H9 (cell line): ENCODE measurements around the gene ABI3. TPM values are rescaled to one million over a fixed set of nuclear protein-coding genes. Genes with fewer than 3 reads are reported as not detected.

ENCODE experiments used
- DNase-seq: peaks from one replicate; pipeline ENCODE4 v3.0.0-alpha.2; 2017
- H2AFZ ChIP-seq: one replicate; pipeline ENCODE4 v1.6.1; 2013; ENCODE audit warnings: mild to moderate bottlenecking, low read length, control low read depth, moderate library complexity
- H2AK5ac ChIP-seq: 2 replicates; pipeline ENCODE4 v1.6.1; 2013; ENCODE audit warnings: low read length, control low read depth, mixed read lengths; ENCODE audit not compliant: insufficient read length
- H2BK120ac ChIP-seq: one replicate; pipeline ENCODE4 v1.6.1; 2013; ENCODE audit warnings: low read depth, mild to moderate bottlenecking, low read length, control low read depth, inconsistent platforms; ENCODE audit not compliant: poor library complexity, severe bottlenecking
- H2BK12ac ChIP-seq: 2 replicates; pipeline ENCODE4 v1.6.1; 2013; ENCODE audit warnings: low read length, control low read depth, mixed read lengths, low read depth; ENCODE audit not compliant: insufficient read length
- H2BK15ac ChIP-seq: 2 replicates; pipeline ENCODE4 v1.6.1; 2013; ENCODE audit warnings: low read depth, low read length, control low read depth
- H2BK20ac ChIP-seq: one replicate; pipeline ENCODE4 v1.6.1; 2013; ENCODE audit warnings: low read depth, mild to moderate bottlenecking, low read length, control low read depth, inconsistent platforms; ENCODE audit not compliant: poor library complexity, severe bottlenecking
- H2BK5ac ChIP-seq: 2 replicates; pipeline ENCODE4 v1.6.1; 2013; ENCODE audit warnings: low read length, control low read depth, mixed read lengths; ENCODE audit not compliant: insufficient read length
- H3K14ac ChIP-seq: 2 replicates; pipeline ENCODE4 v1.6.1; 2013; ENCODE audit warnings: low read length, control low read depth; ENCODE audit not compliant: insufficient read depth
- H3K18ac ChIP-seq: 2 replicates; pipeline ENCODE4 v1.6.1; 2013; ENCODE audit warnings: low read depth, mild to moderate bottlenecking, mixed read lengths, low read length, control low read depth; ENCODE audit not compliant: insufficient read length
- H3K23ac ChIP-seq: 2 replicates; pipeline ENCODE4 v1.6.1; 2013; ENCODE audit warnings: low read length, control low read depth, mixed read lengths, low read depth; ENCODE audit not compliant: insufficient read length
- H3K23me2 ChIP-seq: 2 replicates; pipeline ENCODE4 v1.6.1; 2013; ENCODE audit warnings: low read depth, mild to moderate bottlenecking, mixed read lengths, low read length, control low read depth; ENCODE audit not compliant: insufficient read length, poor library complexity, severe bottlenecking
- H3K27ac ChIP-seq: 2 replicates; pipeline ENCODE4 v1.5.1; 2013; ENCODE audit warnings: low read length, control low read depth, mixed read lengths, low read depth; ENCODE audit not compliant: insufficient read length
- H3K27me3 ChIP-seq: 2 replicates; pipeline ENCODE4 v1.6.1; 2013; ENCODE audit warnings: low read length, control low read depth, inconsistent platforms; ENCODE audit not compliant: insufficient read depth
- H3K4ac ChIP-seq: 2 replicates; pipeline ENCODE4 v1.6.1; 2013; ENCODE audit warnings: low read depth, mild to moderate bottlenecking, control low read depth, inconsistent platforms, low read length, moderate library complexity
- H3K4me1 ChIP-seq: 2 replicates; pipeline ENCODE4 v1.6.1; 2013; ENCODE audit warnings: low read length, control low read depth, inconsistent platforms; ENCODE audit not compliant: insufficient read depth
- H3K4me2 ChIP-seq: 2 replicates; pipeline ENCODE4 v1.6.1; 2013; ENCODE audit warnings: low read length, control low read depth, mixed read lengths; ENCODE audit not compliant: insufficient read length, insufficient read depth
- H3K56ac ChIP-seq: 2 replicates; pipeline ENCODE4 v1.6.1; 2013; ENCODE audit warnings: low read depth, mild to moderate bottlenecking, mixed read lengths, low read length, control low read depth; ENCODE audit not compliant: insufficient read length
- H3K79me1 ChIP-seq: 2 replicates; pipeline ENCODE4 v1.6.1; 2013; ENCODE audit warnings: low read depth, mild to moderate bottlenecking, moderate library complexity, low read length, control low read depth, inconsistent platforms; ENCODE audit not compliant: insufficient read depth, poor library complexity, severe bottlenecking
- H3K79me2 ChIP-seq: 2 replicates; pipeline ENCODE4 v1.6.1; 2013; ENCODE audit warnings: low read length, control low read depth, inconsistent platforms; ENCODE audit not compliant: insufficient read depth
- H3K9ac ChIP-seq: 2 replicates; pipeline ENCODE4 v1.6.1; 2013; ENCODE audit warnings: low read length, control low read depth, mixed read lengths; ENCODE audit not compliant: insufficient read length; ENCODE audit errors: extremely low read depth
- H3K9me3 ChIP-seq: one replicate; pipeline ENCODE4 v1.6.1; 2013; ENCODE audit warnings: low read depth, low read length, inconsistent platforms; ENCODE audit not compliant: control insufficient read depth
- H3T11ph ChIP-seq: one replicate; pipeline ENCODE4 v1.6.1; 2013; ENCODE audit warnings: mild to moderate bottlenecking, low read length, control low read depth, inconsistent platforms
- H4K20me1 ChIP-seq: one replicate; pipeline ENCODE4 v1.6.1; 2013; ENCODE audit not compliant: control insufficient read depth, insufficient read length, insufficient read depth
- H4K5ac ChIP-seq: 2 replicates; pipeline ENCODE4 v1.6.1; 2013; ENCODE audit warnings: low read depth, mild to moderate bottlenecking, mixed read lengths, low read length, control low read depth; ENCODE audit not compliant: insufficient read length
- H4K8ac ChIP-seq: replicated peaks from 2 replicates; pipeline ENCODE4 v1.6.1; 2013; ENCODE audit warnings: low read length, control low read depth, mixed read lengths, low read depth; ENCODE audit not compliant: insufficient read length
- H4K91ac ChIP-seq: 2 replicates; pipeline ENCODE4 v1.6.1; 2013; ENCODE audit warnings: low read depth, mild to moderate bottlenecking, moderate library complexity, mixed read lengths, low read length, control low read depth; ENCODE audit not compliant: insufficient read length
- H3K27ac Mint-ChIP-seq, 3 experiments: 2 replicates in 2 of 3; 3 replicates in 1 of 3; pipeline ENCODE4 v1.8.0; 2020 to 2021; ENCODE audit warnings: mixed read lengths in 3 of 3, mild to moderate bottlenecking in 1 of 3, moderate library complexity in 1 of 3
- H3K27me3 Mint-ChIP-seq: 2 replicates; pipeline ENCODE4 v1.8.0; 2021; ENCODE audit warnings: low read depth, mild to moderate bottlenecking, moderate library complexity, mixed read lengths
- H3K36me3 Mint-ChIP-seq, 3 experiments: 2 replicates in 2 of 3; 3 replicates in 1 of 3; pipeline ENCODE4 v1.8.0; 2020 to 2021; ENCODE audit warnings: low read depth in 3 of 3, mixed read lengths in 3 of 3; ENCODE audit not compliant: insufficient read depth in 1 of 3
- H3K4me1 Mint-ChIP-seq, 2 experiments: 2 replicates each; pipeline ENCODE4 v1.8.0; 2020; ENCODE audit warnings: mixed read lengths in 2 of 2
- H3K4me3 Mint-ChIP-seq, 2 experiments: 2 replicates in 1 of 2; 3 replicates in 1 of 2; pipeline ENCODE4 v1.8.0; 2020 to 2021; ENCODE audit warnings: mild to moderate bottlenecking in 2 of 2, mixed read lengths in 2 of 2, moderate library complexity in 1 of 2
- H3K9me3 Mint-ChIP-seq, 2 experiments: 2 replicates in 1 of 2; 3 replicates in 1 of 2; pipeline ENCODE4 v1.8.0; 2020; ENCODE audit warnings: mild to moderate bottlenecking in 2 of 2, mixed read lengths in 2 of 2, moderate library complexity in 1 of 2
- CTCF ChIP-seq: fragments of 200-600 bp; sonication (generic); conservative IDR thresholded peaks from 3 replicates; pipeline ENCODE4 v1.8.0; 2021; ENCODE audit warnings: antibody characterized with exemption, mild to moderate bottlenecking
- WGBS: extraction: QIAGEN DNeasy Blood & Tissue Kit; methylation state at CpG from one replicate; pipeline ENCODE4 v1.1.7; 2013; ENCODE audit warnings: missing lambda C conversion rate, low lambda C conversion rate, mixed read lengths; ENCODE audit not compliant: insufficient read length; ENCODE audit errors: extremely low coverage; 5-methylcytosine and 5-hydroxymethylcytosine counted together
- total RNA-seq: library from RNA; stranded (reverse); gene quantifications from 2 replicates; pipeline ENCODE4 v1.2.1, GENCODE V29; 2021

The ABI3 gene
- total RNA-seq, 1 experiment from 2014 or later, result 2.1 TPM

GRCh38 chr17:49204516-49204915 lies 6.0 kb upstream of the ABI3 start:
- Histone ChIP-seq H4K5ac (no peak overlapping the region), H3T11ph (no peak overlapping the region), H2BK15ac (no peak overlapping the region), H2AK5ac (no peak overlapping the region), H3K9ac (no peak overlapping the region), H2BK5ac (no peak overlapping the region), H2BK20ac (no peak overlapping the region), H3K4me1 (no peaks in the 10 kb centered on the region), H3K23ac (no peak overlapping the region), H3K18ac (no peak overlapping the region), H4K91ac (no peak overlapping the region), H3K79me2 (no peaks in the 10 kb centered on the region), H2BK120ac (no peak overlapping the region), H3K14ac (no peak overlapping the region), H3K56ac (no peak overlapping the region), H3K9me3 (no peaks in the 10 kb centered on the region), H3K4me2 (no peak overlapping the region), H2AFZ (no peak overlapping the region), H4K20me1 (no peaks in the 10 kb centered on the region), H3K27me3 (no peaks in the 10 kb centered on the region; the same call in 1 of the 2 replicates), H3K79me1 (no peaks in the 10 kb centered on the region), H3K23me2 (no peaks in the 10 kb centered on the region), H3K27ac (no peak overlapping the region), H4K8ac (no peak overlapping the region), H3K4ac (no peak overlapping the region), H2BK12ac (no peak overlapping the region)
- peaks cover 6 to 8% of the 10 kb centered on the region in 2 experiments for H3K4me1 Mint-ChIP-seq
- DNase-seq, result no peak
- H3K27ac Mint-ChIP-seq, result no peak overlapping the region
- no peaks in the 10 kb centered on the region; a peak in 1 of 7 replicates for H3K36me3 Mint-ChIP-seq
- TF ChIP-seq CTCF, result no peak
- H3K27me3 Mint-ChIP-seq, result peaks cover 35% of the 10 kb centered on the region
- H3K9me3 Mint-ChIP-seq, result no peaks in the 10 kb centered on the region
- no peak overlapping the region for H3K4me3 Mint-ChIP-seq
- WGBS, result no CpG with 5 or more reads among the region's 2 CpGs
